GM23338 (cell line): ENCODE data around the gene LEMD2. TPM values are rescaled to one million over a fixed set of nuclear protein-coding genes. Genes with fewer than 3 reads are reported as not detected.

Experiments used
- ATAC-seq: fragments of 200-7000 bp; cut with Tn5 transposase; 3 replicates; pipeline ENCODE4 v1.9.1; 2020
- DNase-seq: peaks from one replicate; pipeline ENCODE4 v3.0.0-alpha.2; 2015; ENCODE audit warnings: low spot score
- H2AFZ ChIP-seq: fragments of 200-600 bp; sonication (generic); 2 replicates; pipeline ENCODE4 v1.8.0; 2016; ENCODE audit warnings: antibody characterized with exemption, mild to moderate bottlenecking, moderate library complexity
- H3F3A ChIP-seq: fragments of 200-600 bp; sonication (generic); replicated peaks from 2 replicates; pipeline ENCODE4 v1.8.0; 2017; ENCODE audit warnings: antibody characterized with exemption, mixed run types, low read depth
- H3K27ac ChIP-seq: fragments of 200-600 bp; sonication (generic); 2 replicates; pipeline ENCODE4 v1.6.1; 2016; ENCODE audit warnings: low read depth
- H3K27me3 ChIP-seq: fragments of 200-600 bp; sonication (generic); 2 replicates; pipeline ENCODE4 v1.8.0; 2016; ENCODE audit warnings: mild to moderate bottlenecking, mixed run types, moderate library complexity; ENCODE audit not compliant: insufficient read depth
- H3K36me3 ChIP-seq: fragments of 200-600 bp; sonication (generic); 2 replicates; pipeline ENCODE4 v1.8.0; 2016; ENCODE audit warnings: mild to moderate bottlenecking; ENCODE audit not compliant: insufficient read depth
- H3K4me1 ChIP-seq: fragments of 200-600 bp; sonication (generic); 2 replicates; pipeline ENCODE4 v1.8.0; 2016; ENCODE audit warnings: mild to moderate bottlenecking, moderate library complexity; ENCODE audit not compliant: insufficient read depth
- H3K4me2 ChIP-seq: fragments of 200-600 bp; sonication (generic); 2 replicates; pipeline ENCODE4 v1.7.1; 2017; ENCODE audit warnings: mixed run types
- H3K4me3 ChIP-seq: fragments of 200-600 bp; sonication (generic); 2 replicates; pipeline ENCODE4 v1.6.1; 2016; ENCODE audit warnings: mixed run types
- H3K79me2 ChIP-seq: fragments of 200-600 bp; sonication (generic); replicated peaks from 2 replicates; pipeline ENCODE4 v1.8.0; 2017; ENCODE audit warnings: mild to moderate bottlenecking; ENCODE audit not compliant: insufficient read depth
- H3K9me2 ChIP-seq: fragments of 200-600 bp; sonication (generic); 2 replicates; pipeline ENCODE4 v1.8.0; 2017; ENCODE audit not compliant: insufficient read depth
- H4K20me1 ChIP-seq: fragments of 200-600 bp; sonication (generic); replicated peaks from 2 replicates; pipeline ENCODE4 v1.8.0; 2017; ENCODE audit warnings: mild to moderate bottlenecking; ENCODE audit not compliant: insufficient read depth
- H3K27ac Mint-ChIP-seq: 2 replicates; pipeline ENCODE4 v1.8.0; 2020; ENCODE audit warnings: inconsistent platforms, mild to moderate bottlenecking, moderate library complexity, mixed read lengths
- H3K27me3 Mint-ChIP-seq: 3 replicates; pipeline ENCODE4 v1.8.0; 2022; ENCODE audit warnings: low read depth, mild to moderate bottlenecking, moderate library complexity, mixed read lengths, inconsistent platforms; ENCODE audit not compliant: insufficient read depth, poor library complexity
- H3K36me3 Mint-ChIP-seq: 3 replicates; pipeline ENCODE4 v1.8.0; 2021; ENCODE audit warnings: low read depth, mild to moderate bottlenecking, inconsistent platforms, moderate library complexity, mixed read lengths
- H3K4me1 Mint-ChIP-seq: 3 replicates; pipeline ENCODE4 v1.8.0; 2020; ENCODE audit warnings: mild to moderate bottlenecking, inconsistent platforms, mixed read lengths
- H3K4me3 Mint-ChIP-seq: 3 replicates; pipeline ENCODE4 v1.8.0; 2021; ENCODE audit warnings: moderate library complexity, mild to moderate bottlenecking, inconsistent platforms, mixed read lengths
- H3K9me3 Mint-ChIP-seq: 3 replicates; pipeline ENCODE4 v1.8.0; 2020; ENCODE audit warnings: moderate library complexity, mild to moderate bottlenecking, inconsistent platforms, mixed read lengths
- CREB1 ChIP-seq: fragments of 250-450 bp; sonication (Bioruptor Pico); IDR thresholded peaks from 2 replicates; pipeline ENCODE4 v1.5.0; 2020; ENCODE audit warnings: low read depth, mild to moderate bottlenecking, moderate library complexity
- EZH2 ChIP-seq: fragments of 200-600 bp; sonication (generic); IDR thresholded peaks from one replicate; pipeline ENCODE4 v1.8.0; 2017; ENCODE audit warnings: antibody characterized with exemption, mild to moderate bottlenecking, low read depth; ENCODE audit not compliant: unreplicated experiment
- EZH2phosphoT487 ChIP-seq: fragments of 200-600 bp; sonication (generic); IDR thresholded peaks from one replicate; pipeline ENCODE4 v1.8.1; 2018; ENCODE audit warnings: antibody characterized with exemption; ENCODE audit not compliant: unreplicated experiment
- JUNB ChIP-seq: IDR thresholded peaks from one replicate; pipeline ENCODE4 v1.6.1; 2016; ENCODE audit warnings: antibody characterized with exemption; ENCODE audit not compliant: unreplicated experiment
- NANOG ChIP-seq: IDR thresholded peaks from 2 replicates; pipeline ENCODE4 v1.6.1; 2016; ENCODE audit warnings: antibody characterized with exemption, borderline replicate concordance
- POLR2AphosphoS5 ChIP-seq: IDR thresholded peaks from 2 replicates; pipeline ENCODE4 v1.6.1; 2016; ENCODE audit warnings: antibody characterized with exemption, low read depth
- STAT1 ChIP-seq: IDR thresholded peaks from one replicate; pipeline ENCODE4 v1.6.1; 2016; ENCODE audit warnings: antibody characterized with exemption; ENCODE audit not compliant: unreplicated experiment
- ZNF114 ChIP-seq: fragments of 250-450 bp; sonication (Bioruptor Pico); IDR thresholded peaks from 2 replicates; pipeline ENCODE4 v1.5.0; 2020; ENCODE audit warnings: mild to moderate bottlenecking, moderate library complexity
- ZNF331 ChIP-seq: fragments of 250-450 bp; sonication (Bioruptor Pico); IDR thresholded peaks from 2 replicates; pipeline ENCODE4 v1.5.0; 2020; ENCODE audit warnings: low read depth, mild to moderate bottlenecking, moderate library complexity
- polyA plus RNA-seq: library from polyadenylated mRNA; unstranded; fragments of >200 nt; fragmentation: Nextera tagmentation; extraction: Ambion mirVana; gene quantifications from 2 replicates; pipeline ENCODE4 v1.2.1, GENCODE V29; 2016
- total RNA-seq: library from RNA; depleted of rRNA; stranded (reverse); fragments of >200 nt; shearing (Covaris generic); gene quantifications from 2 replicates; pipeline ENCODE4 v1.2.3, GENCODE V29; 2014
- TF ChIP-seq, protein P1 (sequence below): IDR thresholded peaks from 2 replicates; pipeline ENCODE4 v1.6.1; 2016; ENCODE audit warnings: antibody characterized with exemption
- TF ChIP-seq, protein P2 (sequence below): IDR thresholded peaks from one replicate; pipeline ENCODE4 v1.6.1; 2018; ENCODE audit warnings: antibody characterized with exemption; ENCODE audit not compliant: unreplicated experiment
- TF ChIP-seq, protein P3 (sequence below), 2 experiments: fragments of 200-600 bp in 1 of 2; sonication (generic) in 1 of 2; conservative IDR thresholded peaks; 2 replicates each; pipeline versions ENCODE4 v1.5.1 to v1.6.1; 2016 to 2017; ENCODE audit warnings: antibody characterized with exemption in 2 of 2, low read depth in 2 of 2, mild to moderate bottlenecking in 2 of 2, moderate library complexity in 1 of 2
- TF ChIP-seq, protein P4 (sequence below): fragments of 250-450 bp; sonication (Bioruptor Pico); IDR thresholded peaks from 2 replicates; pipeline ENCODE4 v1.5.0; 2020; ENCODE audit warnings: mild to moderate bottlenecking, moderate library complexity

LEMD2 gene
- total and polyA plus RNA-seq, 2 experiments from 2014 or later, result 28.6 to 64.7 TPM

DNA sequence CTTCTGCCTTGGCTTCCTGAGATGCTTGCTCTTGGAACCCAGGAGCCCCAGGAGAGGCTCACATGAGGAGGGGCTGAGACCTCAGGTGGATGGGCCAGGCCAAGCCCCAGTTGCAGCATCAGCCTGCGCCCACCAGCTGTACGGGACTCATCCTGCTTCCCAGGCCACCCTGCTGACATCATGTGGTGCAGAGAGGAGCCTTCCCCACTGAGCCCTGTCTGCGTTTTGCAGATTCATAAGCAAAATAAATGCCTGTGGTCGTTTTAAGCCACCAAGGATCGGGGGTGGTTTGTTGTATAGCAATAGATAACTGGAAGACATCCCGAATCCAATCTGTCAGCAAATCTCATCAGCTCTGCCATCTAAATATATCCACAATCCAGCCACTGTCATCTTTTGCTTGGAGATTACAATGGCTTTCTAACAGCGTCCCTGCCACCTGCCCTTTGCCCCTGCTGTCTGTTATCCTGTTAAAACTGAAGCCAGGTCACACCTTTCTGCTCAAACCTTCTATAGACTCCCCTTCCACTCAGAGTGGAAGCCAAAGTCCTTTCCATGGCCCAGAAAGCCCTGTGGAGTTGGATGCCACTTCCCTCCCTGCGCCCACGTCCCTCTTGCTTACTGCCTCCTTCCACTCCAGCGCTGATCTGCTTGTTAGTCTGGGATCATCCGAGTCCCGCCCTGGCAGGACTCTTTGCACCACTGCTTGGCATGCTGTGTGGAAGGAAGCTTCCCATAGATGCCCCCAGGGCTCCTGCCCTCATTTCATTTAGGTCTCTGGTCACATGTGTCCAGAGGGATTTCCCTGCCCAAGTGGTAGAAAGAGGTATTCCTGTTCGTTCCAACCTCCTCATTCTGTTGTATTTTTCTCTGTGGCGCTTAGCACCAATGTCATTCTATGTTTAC, 38.9 kb upstream of the LEMD2 start:
- H4K20me1 ChIP-seq, result no peaks in the 10 kb centered on the region
- H3K9me3 Mint-ChIP-seq, result peaks cover 3% of the 10 kb centered on the region; the same call in 1 of the 3 replicates
- no peak overlapping the region for H3K27ac ChIP-seq
- peaks cover 3% of the 10 kb centered on the region; the same call in 1 of the 2 replicates for H3F3A ChIP-seq
- H3K27me3 Mint-ChIP-seq, result peaks cover 29% of the 10 kb centered on the region
- H3K4me3 ChIP-seq, result no peak overlapping the region
- H3K79me2 ChIP-seq, result no peaks in the 10 kb centered on the region
- no peaks in the 10 kb centered on the region for H3K9me2 ChIP-seq
- H3K27me3 ChIP-seq, result no peaks in the 10 kb centered on the region
- H3K4me1 Mint-ChIP-seq, result peaks cover 39% of the 10 kb centered on the region
- no peak overlapping the region; the same call in 1 of the 2 replicates for H3K27ac Mint-ChIP-seq
- H3K4me2 ChIP-seq, result no peak overlapping the region
- H3K36me3 Mint-ChIP-seq, result no peaks in the 10 kb centered on the region; the same call in 2 of the 3 replicates
- no peak for ATAC-seq
- peak overlapping the region; percentile 56 for H2AFZ ChIP-seq
- DNase-seq, result no peak
- H3K36me3 ChIP-seq, result no peaks in the 10 kb centered on the region
- TF ChIP-seq ZNF114 (CRISPR knock-in tag), result no peak
- TF ChIP-seq, protein P1, sequence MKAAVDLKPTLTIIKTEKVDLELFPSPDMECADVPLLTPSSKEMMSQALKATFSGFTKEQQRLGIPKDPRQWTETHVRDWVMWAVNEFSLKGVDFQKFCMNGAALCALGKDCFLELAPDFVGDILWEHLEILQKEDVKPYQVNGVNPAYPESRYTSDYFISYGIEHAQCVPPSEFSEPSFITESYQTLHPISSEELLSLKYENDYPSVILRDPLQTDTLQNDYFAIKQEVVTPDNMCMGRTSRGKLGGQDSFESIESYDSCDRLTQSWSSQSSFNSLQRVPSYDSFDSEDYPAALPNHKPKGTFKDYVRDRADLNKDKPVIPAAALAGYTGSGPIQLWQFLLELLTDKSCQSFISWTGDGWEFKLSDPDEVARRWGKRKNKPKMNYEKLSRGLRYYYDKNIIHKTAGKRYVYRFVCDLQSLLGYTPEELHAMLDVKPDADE, result no peak
- TF ChIP-seq NANOG, result no peak
- no peak for TF ChIP-seq ZNF331 (CRISPR knock-in tag)
- TF ChIP-seq, protein P2, sequence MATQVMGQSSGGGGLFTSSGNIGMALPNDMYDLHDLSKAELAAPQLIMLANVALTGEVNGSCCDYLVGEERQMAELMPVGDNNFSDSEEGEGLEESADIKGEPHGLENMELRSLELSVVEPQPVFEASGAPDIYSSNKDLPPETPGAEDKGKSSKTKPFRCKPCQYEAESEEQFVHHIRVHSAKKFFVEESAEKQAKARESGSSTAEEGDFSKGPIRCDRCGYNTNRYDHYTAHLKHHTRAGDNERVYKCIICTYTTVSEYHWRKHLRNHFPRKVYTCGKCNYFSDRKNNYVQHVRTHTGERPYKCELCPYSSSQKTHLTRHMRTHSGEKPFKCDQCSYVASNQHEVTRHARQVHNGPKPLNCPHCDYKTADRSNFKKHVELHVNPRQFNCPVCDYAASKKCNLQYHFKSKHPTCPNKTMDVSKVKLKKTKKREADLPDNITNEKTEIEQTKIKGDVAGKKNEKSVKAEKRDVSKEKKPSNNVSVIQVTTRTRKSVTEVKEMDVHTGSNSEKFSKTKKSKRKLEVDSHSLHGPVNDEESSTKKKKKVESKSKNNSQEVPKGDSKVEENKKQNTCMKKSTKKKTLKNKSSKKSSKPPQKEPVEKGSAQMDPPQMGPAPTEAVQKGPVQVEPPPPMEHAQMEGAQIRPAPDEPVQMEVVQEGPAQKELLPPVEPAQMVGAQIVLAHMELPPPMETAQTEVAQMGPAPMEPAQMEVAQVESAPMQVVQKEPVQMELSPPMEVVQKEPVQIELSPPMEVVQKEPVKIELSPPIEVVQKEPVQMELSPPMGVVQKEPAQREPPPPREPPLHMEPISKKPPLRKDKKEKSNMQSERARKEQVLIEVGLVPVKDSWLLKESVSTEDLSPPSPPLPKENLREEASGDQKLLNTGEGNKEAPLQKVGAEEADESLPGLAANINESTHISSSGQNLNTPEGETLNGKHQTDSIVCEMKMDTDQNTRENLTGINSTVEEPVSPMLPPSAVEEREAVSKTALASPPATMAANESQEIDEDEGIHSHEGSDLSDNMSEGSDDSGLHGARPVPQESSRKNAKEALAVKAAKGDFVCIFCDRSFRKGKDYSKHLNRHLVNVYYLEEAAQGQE, result no peak
- TF ChIP-seq JUNB, result no peak
- TF ChIP-seq, protein P3, sequence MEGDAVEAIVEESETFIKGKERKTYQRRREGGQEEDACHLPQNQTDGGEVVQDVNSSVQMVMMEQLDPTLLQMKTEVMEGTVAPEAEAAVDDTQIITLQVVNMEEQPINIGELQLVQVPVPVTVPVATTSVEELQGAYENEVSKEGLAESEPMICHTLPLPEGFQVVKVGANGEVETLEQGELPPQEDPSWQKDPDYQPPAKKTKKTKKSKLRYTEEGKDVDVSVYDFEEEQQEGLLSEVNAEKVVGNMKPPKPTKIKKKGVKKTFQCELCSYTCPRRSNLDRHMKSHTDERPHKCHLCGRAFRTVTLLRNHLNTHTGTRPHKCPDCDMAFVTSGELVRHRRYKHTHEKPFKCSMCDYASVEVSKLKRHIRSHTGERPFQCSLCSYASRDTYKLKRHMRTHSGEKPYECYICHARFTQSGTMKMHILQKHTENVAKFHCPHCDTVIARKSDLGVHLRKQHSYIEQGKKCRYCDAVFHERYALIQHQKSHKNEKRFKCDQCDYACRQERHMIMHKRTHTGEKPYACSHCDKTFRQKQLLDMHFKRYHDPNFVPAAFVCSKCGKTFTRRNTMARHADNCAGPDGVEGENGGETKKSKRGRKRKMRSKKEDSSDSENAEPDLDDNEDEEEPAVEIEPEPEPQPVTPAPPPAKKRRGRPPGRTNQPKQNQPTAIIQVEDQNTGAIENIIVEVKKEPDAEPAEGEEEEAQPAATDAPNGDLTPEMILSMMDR (conservative IDR thresholded peaks at IDR 0.05; ENCODE audit: low read depth in 2 of 2), result no peak
- TF ChIP-seq, protein P4, sequence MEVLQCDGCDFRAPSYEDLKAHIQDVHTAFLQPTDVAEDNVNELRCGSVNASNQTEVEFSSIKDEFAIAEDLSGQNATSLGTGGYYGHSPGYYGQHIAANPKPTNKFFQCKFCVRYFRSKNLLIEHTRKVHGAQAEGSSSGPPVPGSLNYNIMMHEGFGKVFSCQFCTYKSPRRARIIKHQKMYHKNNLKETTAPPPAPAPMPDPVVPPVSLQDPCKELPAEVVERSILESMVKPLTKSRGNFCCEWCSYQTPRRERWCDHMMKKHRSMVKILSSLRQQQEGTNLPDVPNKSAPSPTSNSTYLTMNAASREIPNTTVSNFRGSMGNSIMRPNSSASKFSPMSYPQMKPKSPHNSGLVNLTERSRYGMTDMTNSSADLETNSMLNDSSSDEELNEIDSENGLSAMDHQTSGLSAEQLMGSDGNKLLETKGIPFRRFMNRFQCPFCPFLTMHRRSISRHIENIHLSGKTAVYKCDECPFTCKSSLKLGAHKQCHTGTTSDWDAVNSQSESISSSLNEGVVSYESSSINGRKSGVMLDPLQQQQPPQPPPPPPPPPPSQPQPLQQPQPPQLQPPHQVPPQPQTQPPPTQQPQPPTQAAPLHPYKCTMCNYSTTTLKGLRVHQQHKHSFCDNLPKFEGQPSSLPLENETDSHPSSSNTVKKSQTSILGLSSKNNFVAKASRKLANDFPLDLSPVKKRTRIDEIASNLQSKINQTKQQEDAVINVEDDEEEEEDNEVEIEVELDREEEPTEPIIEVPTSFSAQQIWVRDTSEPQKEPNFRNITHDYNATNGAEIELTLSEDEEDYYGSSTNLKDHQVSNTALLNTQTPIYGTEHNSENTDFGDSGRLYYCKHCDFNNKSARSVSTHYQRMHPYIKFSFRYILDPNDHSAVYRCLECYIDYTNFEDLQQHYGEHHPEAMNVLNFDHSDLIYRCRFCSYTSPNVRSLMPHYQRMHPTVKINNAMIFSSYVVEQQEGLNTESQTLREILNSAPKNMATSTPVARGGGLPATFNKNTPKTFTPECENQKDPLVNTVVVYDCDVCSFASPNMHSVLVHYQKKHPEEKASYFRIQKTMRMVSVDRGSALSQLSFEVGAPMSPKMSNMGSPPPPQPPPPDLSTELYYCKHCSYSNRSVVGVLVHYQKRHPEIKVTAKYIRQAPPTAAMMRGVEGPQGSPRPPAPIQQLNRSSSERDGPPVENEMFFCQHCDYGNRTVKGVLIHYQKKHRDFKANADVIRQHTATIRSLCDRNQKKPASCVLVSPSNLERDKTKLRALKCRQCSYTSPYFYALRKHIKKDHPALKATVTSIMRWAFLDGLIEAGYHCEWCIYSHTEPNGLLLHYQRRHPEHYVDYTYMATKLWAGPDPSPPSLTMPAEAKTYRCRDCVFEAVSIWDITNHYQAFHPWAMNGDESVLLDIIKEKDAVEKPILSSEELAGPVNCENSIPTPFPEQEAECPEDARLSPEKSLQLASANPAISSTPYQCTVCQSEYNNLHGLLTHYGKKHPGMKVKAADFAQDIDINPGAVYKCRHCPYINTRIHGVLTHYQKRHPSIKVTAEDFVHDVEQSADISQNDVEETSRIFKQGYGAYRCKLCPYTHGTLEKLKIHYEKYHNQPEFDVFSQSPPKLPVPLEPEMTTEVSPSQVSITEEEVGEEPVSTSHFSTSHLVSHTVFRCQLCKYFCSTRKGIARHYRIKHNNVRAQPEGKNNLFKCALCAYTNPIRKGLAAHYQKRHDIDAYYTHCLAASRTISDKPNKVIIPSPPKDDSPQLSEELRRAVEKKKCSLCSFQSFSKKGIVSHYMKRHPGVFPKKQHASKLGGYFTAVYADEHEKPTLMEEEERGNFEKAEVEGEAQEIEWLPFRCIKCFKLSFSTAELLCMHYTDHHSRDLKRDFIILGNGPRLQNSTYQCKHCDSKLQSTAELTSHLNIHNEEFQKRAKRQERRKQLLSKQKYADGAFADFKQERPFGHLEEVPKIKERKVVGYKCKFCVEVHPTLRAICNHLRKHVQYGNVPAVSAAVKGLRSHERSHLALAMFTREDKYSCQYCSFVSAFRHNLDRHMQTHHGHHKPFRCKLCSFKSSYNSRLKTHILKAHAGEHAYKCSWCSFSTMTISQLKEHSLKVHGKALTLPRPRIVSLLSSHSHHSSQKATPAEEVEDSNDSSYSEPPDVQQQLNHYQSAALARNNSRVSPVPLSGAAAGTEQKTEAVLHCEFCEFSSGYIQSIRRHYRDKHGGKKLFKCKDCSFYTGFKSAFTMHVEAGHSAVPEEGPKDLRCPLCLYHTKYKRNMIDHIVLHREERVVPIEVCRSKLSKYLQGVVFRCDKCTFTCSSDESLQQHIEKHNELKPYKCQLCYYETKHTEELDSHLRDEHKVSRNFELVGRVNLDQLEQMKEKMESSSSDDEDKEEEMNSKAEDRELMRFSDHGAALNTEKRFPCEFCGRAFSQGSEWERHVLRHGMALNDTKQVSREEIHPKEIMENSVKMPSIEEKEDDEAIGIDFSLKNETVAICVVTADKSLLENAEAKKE (CRISPR knock-in tag), result no peak
- TF ChIP-seq POLR2AphosphoS5, result no peak
- no peak for TF ChIP-seq CREB1 (CRISPR knock-in tag)
- TF ChIP-seq EZH2, result no peak
- no peak for TF ChIP-seq STAT1
- no peak for TF ChIP-seq EZH2phosphoT487
- H3K4me3 Mint-ChIP-seq, result no peak overlapping the region
- peaks cover 16% of the 10 kb centered on the region; the same call in 1 of the 2 replicates for H3K4me1 ChIP-seq
